DOHH2 (cell line): ENCODE data around the gene DTNB.

ENCODE experiments used
- CTCF ChIP-seq: fragments of 200-600 bp; sonication (generic); IDR thresholded peaks from one replicate; pipeline ENCODE4 v1.5.1; 2014; ENCODE audit warnings: antibody characterized with exemption, mild to moderate bottlenecking, low read depth, low read length; ENCODE audit not compliant: poor library complexity, severe bottlenecking
- EZH2phosphoT487 ChIP-seq: fragments of 200-600 bp; sonication (generic); IDR thresholded peaks from 2 replicates; pipeline ENCODE4 v1.6.1; 2017; ENCODE audit warnings: borderline replicate concordance, mild to moderate bottlenecking, antibody characterized with exemption, low read length, moderate library complexity, mixed read lengths

- TF ChIP-seq CTCF (no peak), EZH2phosphoT487 (no peak)
These were observed 127.5 kb downstream of the DTNB start for GRCh38 chr2:25545899-25546298.
